ENCODE measurements around the gene TOR1A.
"Not testable (repeated sequence)": the region's sequence is repeated elsewhere in the genome, so short reads cannot be mapped to it uniquely, and the experiment has no call there.

TOR1A gene

GRCh38 chr9:129802833-129803675 lies 20.9 kb downstream of the TOR1A start, which contains the start of gene TOR1B:
TSS of gene TOR1B (plus strand) at chr9:129803184. CDS start at chr9:129803213, 29 bp downstream.
- peak; percentile 95 for DNase-seq (ENCODE audit: extremely low spot score)
- ChIA-PET POLR2A (interaction anchor here (0.7 to 1.1 kb wide), 3 partner anchors 9 to 269 kb away, joined by 3 to 9 read pairs (median 3); no protein-coding TSS in a partner anchor), CTCF (no interaction called here)
- TF ChIP-seq NFRKB (IDR thresholded peaks at IDR 0.05) (no peak), FOXA1 (IDR thresholded peaks at IDR 0.05) (no peak), FOXM1 (IDR thresholded peaks at IDR 0.05; ENCODE audit: borderline replicate concordance) (no peak), CTBP1 (IDR thresholded peaks at IDR 0.05; ENCODE audit: borderline replicate concordance) (no peak), ZNF384 (IDR thresholded peaks at IDR 0.05) (peak; percentile 87), ARNT (IDR thresholded peaks at IDR 0.05) (no peak), LEF1 (IDR thresholded peaks at IDR 0.05; ENCODE audit: borderline replicate concordance) (no peak), BHLHE40 (IDR thresholded peaks at IDR 0.05; ENCODE audit: borderline replicate concordance) (no peak), ELF4 (IDR thresholded peaks at IDR 0.05) (peak; percentile 8; the same call in 1 of the 2 replicates), HDGF (IDR thresholded peaks at IDR 0.05; ENCODE audit: borderline replicate concordance) (no peak), FOXK2 (IDR thresholded peaks at IDR 0.05) (no peak), L3MBTL2 (conservative IDR thresholded peaks at IDR 0.05) (no peak)

DNA sequence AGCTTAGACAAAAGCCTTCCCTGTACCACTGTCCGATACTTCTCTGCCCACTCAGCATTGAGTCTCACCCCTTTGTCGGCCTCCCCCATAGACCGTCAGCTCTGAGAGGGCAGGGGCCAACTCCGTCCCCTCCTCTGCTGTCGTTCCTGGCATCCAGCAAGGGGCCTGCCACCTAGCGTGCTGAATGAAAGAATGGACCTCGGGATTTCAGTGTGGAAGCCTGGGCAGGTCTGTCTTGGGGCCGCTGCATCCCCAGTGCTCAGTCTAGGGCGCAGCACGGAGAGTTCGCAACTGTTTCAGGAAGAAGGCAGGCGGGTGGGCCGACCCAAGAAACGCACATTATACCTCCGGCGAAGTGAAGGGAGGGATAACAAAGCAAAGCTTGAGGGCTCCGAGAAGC lies 22.4 kb downstream of the TOR1A start:
- DNase-seq (ENCODE audit: extremely low spot score) = no peak
- no peak for TF ChIP-seq LEF1 (IDR thresholded peaks at IDR 0.05; ENCODE audit: borderline replicate concordance)
- no peak for TF ChIP-seq ZNF384 (IDR thresholded peaks at IDR 0.05)
- TF ChIP-seq, protein P1, sequence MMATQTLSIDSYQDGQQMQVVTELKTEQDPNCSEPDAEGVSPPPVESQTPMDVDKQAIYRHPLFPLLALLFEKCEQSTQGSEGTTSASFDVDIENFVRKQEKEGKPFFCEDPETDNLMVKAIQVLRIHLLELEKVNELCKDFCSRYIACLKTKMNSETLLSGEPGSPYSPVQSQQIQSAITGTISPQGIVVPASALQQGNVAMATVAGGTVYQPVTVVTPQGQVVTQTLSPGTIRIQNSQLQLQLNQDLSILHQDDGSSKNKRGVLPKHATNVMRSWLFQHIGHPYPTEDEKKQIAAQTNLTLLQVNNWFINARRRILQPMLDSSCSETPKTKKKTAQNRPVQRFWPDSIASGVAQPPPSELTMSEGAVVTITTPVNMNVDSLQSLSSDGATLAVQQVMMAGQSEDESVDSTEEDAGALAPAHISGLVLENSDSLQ (IDR thresholded peaks at IDR 0.05) = no peak
- no peak for TF ChIP-seq BHLHE40 (IDR thresholded peaks at IDR 0.05; ENCODE audit: borderline replicate concordance)
- TF ChIP-seq FOXA1 (IDR thresholded peaks at IDR 0.05) = no peak
- TF ChIP-seq ARNT (IDR thresholded peaks at IDR 0.05) = no peak
- TF ChIP-seq FOXK2 (IDR thresholded peaks at IDR 0.05) = no peak
- TF ChIP-seq SUZ12 (IDR thresholded peaks at IDR 0.05) = no peak
- TF ChIP-seq TARDBP (IDR thresholded peaks at IDR 0.05) = no peak
- TF ChIP-seq L3MBTL2 (conservative IDR thresholded peaks at IDR 0.05) = no peak
- TF ChIP-seq NFRKB (IDR thresholded peaks at IDR 0.05) = no peak
- no peak for TF ChIP-seq ELF4 (IDR thresholded peaks at IDR 0.05)
- no peak for TF ChIP-seq CTBP1 (IDR thresholded peaks at IDR 0.05; ENCODE audit: borderline replicate concordance)
- no peak for TF ChIP-seq FOXM1 (IDR thresholded peaks at IDR 0.05; ENCODE audit: borderline replicate concordance)
- TF ChIP-seq HDGF (IDR thresholded peaks at IDR 0.05; ENCODE audit: borderline replicate concordance) = no peak
- TF ChIP-seq SP1 (IDR thresholded peaks at IDR 0.05) = no peak
- CTCF ChIA-PET = interaction anchor here (0.7 kb wide), 1 partner anchor 26 kb away, joined by 3 read pairs; no protein-coding TSS in a partner anchor
- POLR2A ChIA-PET = no interaction called here

- no peak for DNase-seq (ENCODE audit: extremely low spot score)
- TF ChIP-seq SUZ12 (IDR thresholded peaks at IDR 0.05) (no peak), SP1 (IDR thresholded peaks at IDR 0.05) (no peak), ELF4 (IDR thresholded peaks at IDR 0.05) (no peak), ZNF384 (IDR thresholded peaks at IDR 0.05) (no peak), LEF1 (IDR thresholded peaks at IDR 0.05; ENCODE audit: borderline replicate concordance) (no peak), FOXK2 (IDR thresholded peaks at IDR 0.05) (no peak), FOXA1 (IDR thresholded peaks at IDR 0.05) (no peak), TARDBP (IDR thresholded peaks at IDR 0.05) (no peak)
- ChIA-PET CTCF (no interaction called here), POLR2A (no interaction called here)
These were observed 25.0 kb downstream of the TOR1A start for GRCh38 chr9:129798973-129799372.

DNA sequence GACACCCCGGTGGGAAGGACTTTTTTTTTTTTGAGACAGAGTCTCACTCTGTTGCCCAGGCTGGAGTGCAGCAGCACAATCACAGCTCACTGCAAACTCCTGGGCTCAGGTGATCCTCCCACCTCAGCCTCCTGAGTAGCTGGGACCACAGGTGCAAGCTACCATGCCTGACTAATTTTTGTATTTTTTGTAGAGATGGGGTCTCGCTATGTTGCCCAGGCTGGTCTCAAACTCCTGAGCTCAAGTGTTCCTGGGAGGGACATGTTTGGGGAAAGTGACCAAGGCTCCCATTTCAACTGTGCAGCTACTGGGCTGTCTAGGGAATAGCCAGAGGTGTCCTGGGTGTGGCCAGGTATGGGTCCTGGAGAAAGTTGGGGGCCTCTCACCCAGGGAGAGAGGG lies 27.9 kb downstream of the TOR1A start:
- CTCF ChIA-PET = interaction anchor here (0.7 to 1.1 kb wide), 2 partner anchors 69 to 310 kb away, joined by 3 read pairs; no protein-coding TSS in a partner anchor
- POLR2A ChIA-PET; DNase-seq (ENCODE audit: extremely low spot score): not testable (repeated sequence)

DNA sequence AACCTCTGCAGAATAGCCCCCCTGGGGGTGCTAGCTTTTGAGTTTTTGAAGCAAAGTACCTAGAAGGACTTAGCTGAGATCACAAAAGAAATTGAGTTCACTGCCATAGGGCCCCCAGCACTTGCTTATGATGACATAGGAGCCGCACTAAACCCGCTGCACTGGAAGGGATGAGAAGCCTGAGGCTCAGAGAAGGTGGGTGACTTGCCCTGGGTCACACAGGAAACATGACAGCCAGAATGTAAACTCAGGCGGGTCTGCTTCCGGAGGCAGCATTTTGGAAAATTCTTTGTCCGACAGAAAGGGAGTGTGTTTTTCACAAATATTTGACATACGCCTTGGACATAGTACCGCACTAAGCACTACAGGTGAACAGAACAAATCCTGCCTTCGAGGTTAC lies 29.4 kb downstream of the TOR1A start:
- POLR2A ChIA-PET = no interaction called here
- TF ChIP-seq FOXA1 (IDR thresholded peaks at IDR 0.05) (no peak), ELF4 (IDR thresholded peaks at IDR 0.05) (no peak), SP1 (IDR thresholded peaks at IDR 0.05) (no peak), NFRKB (IDR thresholded peaks at IDR 0.05) (no peak), SUZ12 (IDR thresholded peaks at IDR 0.05) (no peak), TARDBP (IDR thresholded peaks at IDR 0.05) (no peak), ZNF384 (IDR thresholded peaks at IDR 0.05) (no peak)
- DNase-seq (ENCODE audit: extremely low spot score) = no peak
- CTCF ChIA-PET = no interaction called here

GRCh38 chr9:129786481-129786880 lies 37.5 kb downstream of the TOR1A start:
- POLR2A ChIA-PET = no interaction called here
- TF ChIP-seq SUZ12 (IDR thresholded peaks at IDR 0.05) (no peak), CTBP1 (IDR thresholded peaks at IDR 0.05; ENCODE audit: borderline replicate concordance) (no peak), LEF1 (IDR thresholded peaks at IDR 0.05; ENCODE audit: borderline replicate concordance) (no peak), SP1 (IDR thresholded peaks at IDR 0.05) (no peak), HDGF (IDR thresholded peaks at IDR 0.05; ENCODE audit: borderline replicate concordance) (no peak), BHLHE40 (IDR thresholded peaks at IDR 0.05; ENCODE audit: borderline replicate concordance) (no peak), ARNT (IDR thresholded peaks at IDR 0.05) (no peak), ELF4 (IDR thresholded peaks at IDR 0.05) (no peak), ZNF384 (IDR thresholded peaks at IDR 0.05) (no peak), NFRKB (IDR thresholded peaks at IDR 0.05) (no peak), FOXM1 (IDR thresholded peaks at IDR 0.05; ENCODE audit: borderline replicate concordance) (no peak), FOXK2 (IDR thresholded peaks at IDR 0.05) (no peak), FOXA1 (IDR thresholded peaks at IDR 0.05) (no peak), L3MBTL2 (conservative IDR thresholded peaks at IDR 0.05) (no peak), TARDBP (IDR thresholded peaks at IDR 0.05) (no peak)
- TF ChIP-seq, protein P1 (IDR thresholded peaks at IDR 0.05) = no peak
- CTCF ChIA-PET = interaction anchor here (0.6 kb wide), 1 partner anchor 681 kb away, joined by 4 read pairs; no protein-coding TSS in a partner anchor
- no peak for DNase-seq (ENCODE audit: extremely low spot score)
